Endodermal cell (in vitro differentiated cells): ENCODE results near the gene TIMM10. TPM values are rescaled to one million over a fixed set of nuclear protein-coding genes. Genes with fewer than 3 reads are reported as not detected.
A peak's percentile ranks its signal among the peaks of the same experiment; 100 is the strongest.

Experiments
- DNase-seq: peaks from one replicate; pipeline ENCODE4 v3.0.0-alpha.2; 2017
- H3K27ac ChIP-seq: 2 replicates; pipeline ENCODE4 v1.5.1; 2013; ENCODE audit warnings: mild to moderate bottlenecking, low read depth, low read length, moderate library complexity
- H3K27me3 ChIP-seq: 2 replicates; pipeline ENCODE4 v1.6.1; 2013; ENCODE audit warnings: mild to moderate bottlenecking, low read length, moderate library complexity; ENCODE audit not compliant: insufficient read depth, control insufficient read depth, poor library complexity, severe bottlenecking
- H3K36me3 ChIP-seq: 2 replicates; pipeline ENCODE4 v1.7.0; 2013; ENCODE audit warnings: mild to moderate bottlenecking, low read length, moderate library complexity; ENCODE audit not compliant: control insufficient read depth, insufficient read depth
- H3K4me1 ChIP-seq: one replicate; pipeline ENCODE4 v1.7.0; 2013; ENCODE audit warnings: low read length; ENCODE audit not compliant: control insufficient read depth, insufficient read depth
- H3K4me3 ChIP-seq: 2 replicates; pipeline ENCODE4 v1.5.1; 2013; ENCODE audit warnings: mild to moderate bottlenecking, low read length, moderate library complexity
- H3K9ac ChIP-seq: 2 replicates; pipeline ENCODE4 v1.6.1; 2013; ENCODE audit warnings: mild to moderate bottlenecking, low read length, moderate library complexity; ENCODE audit not compliant: poor library complexity, severe bottlenecking; ENCODE audit errors: extremely low read depth
- H3K9me3 ChIP-seq: 2 replicates; pipeline ENCODE4 v1.6.1; 2013; ENCODE audit warnings: mild to moderate bottlenecking, low read length, moderate library complexity; ENCODE audit not compliant: control insufficient read depth
- H3K27ac Mint-ChIP-seq: 2 replicates; pipeline ENCODE4 v1.8.0; 2020; ENCODE audit warnings: mixed read lengths
- H3K27me3 Mint-ChIP-seq: 2 replicates; pipeline ENCODE4 v1.8.0; 2021; ENCODE audit warnings: mild to moderate bottlenecking, mixed read lengths; ENCODE audit not compliant: insufficient read depth
- H3K36me3 Mint-ChIP-seq: 2 replicates; pipeline ENCODE4 v1.8.0; 2020; ENCODE audit warnings: low read depth, mixed read lengths
- H3K4me1 Mint-ChIP-seq: 2 replicates; pipeline ENCODE4 v1.8.0; 2020; ENCODE audit warnings: mixed read lengths
- H3K4me3 Mint-ChIP-seq: 2 replicates; pipeline ENCODE4 v1.8.0; 2020; ENCODE audit warnings: mild to moderate bottlenecking, moderate library complexity, mixed read lengths
- H3K9me3 Mint-ChIP-seq: 2 replicates; pipeline ENCODE4 v1.8.0; 2020; ENCODE audit warnings: mild to moderate bottlenecking, mixed read lengths
- CTCF ChIP-seq: fragments of 200-600 bp; sonication (generic); conservative IDR thresholded peaks from 2 replicates; pipeline ENCODE4 v1.5.0; 2021; ENCODE audit warnings: antibody characterized with exemption, mild to moderate bottlenecking
- WGBS, 2 experiments: methylation state at CpG; one replicate each; pipeline versions ENCODE4 v1.1.5 to v1.1.7; 2013; ENCODE audit warnings: missing lambda C conversion rate in 2 of 2, mixed read lengths in 1 of 2; ENCODE audit not compliant: insufficient coverage in 1 of 2, insufficient read length in 1 of 2; 5-methylcytosine and 5-hydroxymethylcytosine counted together
- total RNA-seq, 2 donors: library from RNA; stranded (reverse); fragmentation: NEBNext Ultra II Directional in 1 of 2; extraction: Animal tissue kit (Norgen Biotek cat#: 25700) in 1 of 2; gene quantifications; 2 replicates in 1 of 2; 3 replicates in 1 of 2; pipeline ENCODE4 v1.2.1, GENCODE V29; 2021

The TIMM10 gene
- total RNA-seq, 2 donors from 2014 or later: 77.4 to 79.8 TPM

GRCh38 chr11:57515332-57516060, 15.1 kb downstream of the TIMM10 start, which contains the start of gene SLC43A1:
TSS of gene SLC43A1 (minus strand) at chr11:57515702. CDS start at chr11:57514111, 1,591 bp downstream.
- Mint-ChIP-seq H3K4me3 (peak within 1 kb of the TSS; percentile 71), H3K36me3 (no peaks in the 10 kb centered on the region), H3K4me1 (peaks cover 7% of the 10 kb centered on the region), H3K9me3 (no peaks in the 10 kb centered on the region), H3K27me3 (peaks cover 48% of the 10 kb centered on the region), H3K27ac (no peak within 1 kb of the TSS)
- 0 to 1% methylated on average over 41 to 66 of the region's 66 CpGs for WGBS, 2 experiments
- no peak within 1 kb of the TSS for H3K27ac ChIP-seq
- H3K27me3 ChIP-seq: peaks cover 45% of the 10 kb centered on the region
- H3K4me1 ChIP-seq: no peaks in the 10 kb centered on the region
- no peaks in the 10 kb centered on the region for H3K36me3 ChIP-seq
- DNase-seq: peak; percentile 72
- H3K4me3 ChIP-seq: peak within 1 kb of the TSS; percentile 81
- TF ChIP-seq CTCF: no peak
- H3K9me3 ChIP-seq: no peaks in the 10 kb centered on the region
- no peak within 1 kb of the TSS for H3K9ac ChIP-seq

- no peaks in the 10 kb centered on the region for H3K9me3 ChIP-seq
- Mint-ChIP-seq H3K9me3 (no peaks in the 10 kb centered on the region), H3K36me3 (no peaks in the 10 kb centered on the region), H3K27ac (no peak overlapping the region), H3K4me3 (peak overlapping the region; percentile 71), H3K4me1 (peaks cover 7% of the 10 kb centered on the region), H3K27me3 (peaks cover 50% of the 10 kb centered on the region)
- H3K27ac ChIP-seq: no peak overlapping the region
- no peaks in the 10 kb centered on the region for H3K36me3 ChIP-seq
- peak overlapping the region; percentile 81 for H3K4me3 ChIP-seq
- WGBS, 2 experiments: 0 to 3% methylated on average over 16 to 57 of the region's 57 CpGs
- H3K9ac ChIP-seq: no peak overlapping the region
- H3K4me1 ChIP-seq: no peaks in the 10 kb centered on the region
- TF ChIP-seq CTCF: no peak
- peaks cover 45% of the 10 kb centered on the region for H3K27me3 ChIP-seq
- peak; percentile 81 for DNase-seq
Observed at GRCh38 chr11:57514538-57515331, 15.8 kb downstream of the TIMM10 start.

- Mint-ChIP-seq H3K36me3 (no peaks in the 10 kb centered on the region), H3K4me1 (peaks cover 7% of the 10 kb centered on the region), H3K27ac (no peak overlapping the region), H3K4me3 (peak overlapping the region; percentile 71), H3K27me3 (peaks cover 50% of the 10 kb centered on the region), H3K9me3 (no peaks in the 10 kb centered on the region)
- H3K36me3 ChIP-seq: no peaks in the 10 kb centered on the region
- H3K4me3 ChIP-seq: peak overlapping the region; percentile 81
- no peaks in the 10 kb centered on the region for H3K4me1 ChIP-seq
- H3K9ac ChIP-seq: no peak overlapping the region
- peaks cover 45% of the 10 kb centered on the region for H3K27me3 ChIP-seq
- no peak overlapping the region for H3K27ac ChIP-seq
- H3K9me3 ChIP-seq: no peaks in the 10 kb centered on the region
- 19 to 23% methylated on average over 23 to 35 of the region's 35 CpGs for WGBS, 2 experiments
- no peak for TF ChIP-seq CTCF
- peak; percentile 87 for DNase-seq
Observed at GRCh38 chr11:57513911-57514537, 16.5 kb downstream of the TIMM10 start.
